Sigmoid colon (tissue), 7 donors: ENCODE data around the gene CDC25B. TPM values are rescaled to one million over a fixed set of nuclear protein-coding genes. Genes with fewer than 3 reads are reported as not detected.

ENCODE experiments used
- DNase-seq: peaks from one replicate; pipeline ENCODE4 v3.0.0-alpha.2; 2019
- H3K27ac ChIP-seq, 4 donors: fragments of 200-600 bp; sonication (generic); one replicate each; pipeline ENCODE4 v1.5.1; 2016 to 2019; ENCODE audit warnings: mild to moderate bottlenecking in 1 of 4
- H3K27me3 ChIP-seq, 3 donors: fragments of 200-600 bp; sonication (generic); one replicate each; pipeline ENCODE4 v1.5.1; 2019; ENCODE audit warnings: mild to moderate bottlenecking in 1 of 3
- H3K36me3 ChIP-seq, 4 donors: fragments of 200-600 bp; sonication (generic); one replicate each; pipeline ENCODE4 v1.5.1; 2016 to 2019
- H3K4me1 ChIP-seq, 4 donors: fragments of 200-600 bp; sonication (generic); one replicate each; pipeline ENCODE4 v1.5.1; 2017 to 2019
- H3K4me3 ChIP-seq, 4 donors: fragments of 200-600 bp; sonication (generic); one replicate each; pipeline ENCODE4 v1.5.1; 2017 to 2019; ENCODE audit warnings: mild to moderate bottlenecking in 2 of 4, moderate library complexity in 1 of 4
- H3K9me3 ChIP-seq, 4 donors: fragments of 200-600 bp in 3 of 4; sonication (generic) in 3 of 4; one replicate each; pipeline versions ENCODE4 v1.5.1 to v1.6.1; 2013 to 2019
- CTCF ChIP-seq, 4 experiments: fragments of 450-650 bp in 3 of 4; fragments of 200-600 bp in 1 of 4; IDR thresholded peaks; one replicate each; pipeline ENCODE4 v1.5.1; 2016 to 2019; ENCODE audit warnings: antibody characterized with exemption in 4 of 4, mild to moderate bottlenecking in 3 of 4, moderate library complexity in 2 of 4
- EP300 ChIP-seq, 4 donors: sonication (generic); formaldehyde crosslinking; IDR thresholded peaks; one replicate each; pipeline ENCODE4 v1.6.1; 2017; ENCODE audit warnings: antibody characterized with exemption in 4 of 4
- POLR2A ChIP-seq, 2 donors: fragments of 450-650 bp; IDR thresholded peaks; one replicate each; pipeline ENCODE4 v1.6.1; 2016; ENCODE audit warnings: antibody characterized with exemption in 2 of 2, mild to moderate bottlenecking in 2 of 2, moderate library complexity in 2 of 2
- POLR2AphosphoS5 ChIP-seq, 4 donors: sonication (generic); formaldehyde crosslinking; IDR thresholded peaks; one replicate each; pipeline ENCODE4 v1.6.1; 2017; ENCODE audit warnings: antibody characterized with exemption in 4 of 4
- WGBS, 2 donors: extraction: QIAGEN DNeasy Blood & Tissue Kit; methylation state at CpG; one replicate each; pipeline ENCODE4 v1.1.7; 2013; 5-methylcytosine and 5-hydroxymethylcytosine counted together
- intact Hi-C: fragments of 100-400 bp; cut with DNase I; formaldehyde crosslinking; loops from one replicate; pipeline ENCODE4 v1.15.1; 2023
- polyA plus RNA-seq, 3 donors: library from polyadenylated mRNA; stranded (reverse); fragments of 200-250 nt; gene quantifications; one replicate each; pipeline ENCODE4 v1.2.3, GENCODE V29; 2013
- total RNA-seq, 4 donors: library from RNA; depleted of rRNA; stranded (reverse); fragments of >200 nt; gene quantifications; one replicate each; pipeline ENCODE4 v1.1.0, GENCODE V29; 2016
- donor health status: healthy with polysubstance abuse.
- donor health status: Bipolar disorder and iron deficiency.
- donor health status: healthy.

Gene CDC25B
- total and polyA plus RNA-seq, 7 donors, result 12.5 to 65.8 (median 21.8) TPM

GRCh38 chr20:3797226-3797545, 1.1 kb downstream of the CDC25B start:
- DNase-seq, result no peak
- WGBS, 2 donors, result 77 to 83% methylated on average over 5 of the region's 5 CpGs
- TF ChIP-seq POLR2A (IDR thresholded peaks at IDR 0.05) (no peak), POLR2AphosphoS5 (IDR thresholded peaks at IDR 0.05) (no peak), CTCF (IDR thresholded peaks at IDR 0.05) (no peak)
- Histone ChIP-seq H3K4me3 (peak overlapping the region; percentile 44 to 79 (median 70)), H3K27ac (peak overlapping the region; percentile 96 to 99 (median 98)), H3K4me1 (peaks cover 0 to 50% (median 44%) of the 10 kb centered on the region in 4 donors), H3K36me3 (peaks cover 7 to 36% (median 24%) of the 10 kb centered on the region in 4 donors), H3K27me3 (no peaks in the 10 kb centered on the region), H3K9me3 (no peaks in the 10 kb centered on the region)
- intact Hi-C loops, result loop anchor here (2.0 kb wide), 1 partner anchor 14 kb away; no protein-coding TSS in a partner anchor

GRCh38 chr20:3797592-3798372, 1.7 kb downstream of the CDC25B start:
- 46 to 53% methylated on average over 19 of the region's 19 CpGs for WGBS, 2 donors
- H3K9me3 ChIP-seq, result no peaks in the 10 kb centered on the region
- TF ChIP-seq CTCF (IDR thresholded peaks at IDR 0.05) (no peak), POLR2AphosphoS5 (IDR thresholded peaks at IDR 0.05) (no peak), EP300 (IDR thresholded peaks at IDR 0.05) (no peak), POLR2A (IDR thresholded peaks at IDR 0.05) (no peak)
- H3K4me1 ChIP-seq, result peaks cover 0 to 50% (median 44%) of the 10 kb centered on the region in 4 donors
- no peaks in the 10 kb centered on the region for H3K27me3 ChIP-seq
- peaks cover 7 to 42% (median 30%) of the 10 kb centered on the region in 4 donors for H3K36me3 ChIP-seq
- intact Hi-C loops, result loop anchor here (2.0 kb wide), 1 partner anchor 13 kb away; no protein-coding TSS in a partner anchor
- H3K27ac ChIP-seq, result peak overlapping the region; percentile 47 to 99 (median 98)
- peak overlapping the region in 3 of 4 donors; percentile 68 to 79 (median 72) for H3K4me3 ChIP-seq
- DNase-seq, result no peak

GRCh38 chr20:3798373-3798768, 2.3 kb downstream of the CDC25B start:
- H3K36me3 ChIP-seq, result peaks cover 7 to 48% (median 35%) of the 10 kb centered on the region in 4 donors
- H3K27me3 ChIP-seq, result no peaks in the 10 kb centered on the region
- no peaks in the 10 kb centered on the region for H3K9me3 ChIP-seq
- peaks cover 0 to 50% (median 44%) of the 10 kb centered on the region in 4 donors for H3K4me1 ChIP-seq
- TF ChIP-seq EP300 (IDR thresholded peaks at IDR 0.05), result no peak
- H3K4me3 ChIP-seq, result no peak overlapping the region
- intact Hi-C loops, result no loop called here
- no peak for DNase-seq
- peak overlapping the region; percentile 47 to 99 (median 74) for H3K27ac ChIP-seq
- WGBS, 2 donors, result 69 to 74% methylated on average over 5 of the region's 5 CpGs

- intact Hi-C loops, result no loop called here
- Histone ChIP-seq H3K9me3 (no peaks in the 10 kb centered on the region), H3K36me3 (peaks cover 10 to 53% (median 40%) of the 10 kb centered on the region in 4 donors), H3K4me3 (no peak overlapping the region), H3K27me3 (no peaks in the 10 kb centered on the region), H3K4me1 (peaks cover 0 to 50% (median 44%) of the 10 kb centered on the region in 4 donors), H3K27ac (peak overlapping the region; percentile 47 to 99 (median 74))
- DNase-seq, result no peak
- TF ChIP-seq CTCF (IDR thresholded peaks at IDR 0.05), result no peak
- no peak for TF ChIP-seq EP300 (IDR thresholded peaks at IDR 0.05)
- 83 to 92% methylated on average over 3 of the region's 3 CpGs for WGBS, 2 donors
Observed at GRCh38 chr20:3798908-3799248, 2.8 kb downstream of the CDC25B start.

- DNase-seq, result no peak
- H3K27ac ChIP-seq, result peak overlapping the region in 3 of 4 donors; percentile 15 to 53 (median 50)
- TF ChIP-seq POLR2AphosphoS5 (IDR thresholded peaks at IDR 0.05) (no peak), EP300 (IDR thresholded peaks at IDR 0.05) (no peak), POLR2A (IDR thresholded peaks at IDR 0.05) (no peak)
- H3K4me1 ChIP-seq, result peaks cover 0 to 49% (median 43%) of the 10 kb centered on the region in 4 donors
- H3K9me3 ChIP-seq, result no peaks in the 10 kb centered on the region
- WGBS, 2 donors, result 66 to 92% methylated on average over 18 of the region's 18 CpGs
- no peaks in the 10 kb centered on the region for H3K27me3 ChIP-seq
- no peak overlapping the region for H3K4me3 ChIP-seq
- intact Hi-C loops, result no loop called here
- H3K36me3 ChIP-seq, result peaks cover 11 to 68% (median 47%) of the 10 kb centered on the region in 4 donors
Observed at GRCh38 chr20:3800256-3800877, 4.3 kb downstream of the CDC25B start.
